HG03378 (cell line): ENCODE measurements around the gene LIN7C.

Experiments
- ATAC-seq: cut with Tn5 transposase; IDR thresholded peaks from one replicate; pipeline ENCODE4 v1.9.1; 2021; ENCODE audit warnings: mild to moderate bottlenecking, moderate library complexity; ENCODE audit not compliant: unreplicated experiment

The LIN7C gene

GRCh38 chr11:27512238-27512637 lies 5.7 kb upstream of the LIN7C start:
- ATAC-seq: no peak

GRCh38 chr11:27509908-27510307 lies 3.3 kb upstream of the LIN7C start:
- no peak for ATAC-seq

- ATAC-seq: no peak
Measured at GRCh38 chr11:27507557-27508322, 1.2 kb upstream of the LIN7C start.

GRCh38 chr11:27505781-27506180 lies 788 bp downstream of the LIN7C start:
- ATAC-seq: peak; percentile 1

GRCh38 chr11:27504205-27504604 lies 2.4 kb downstream of the LIN7C start:
- ATAC-seq: no peak

- ATAC-seq: no peak
Measured at GRCh38 chr11:27501100-27501499, 5.5 kb downstream of the LIN7C start.

- no peak for ATAC-seq
Measured at GRCh38 chr11:27497911-27498310, 8.7 kb downstream of the LIN7C start.

- peak; percentile 74 for ATAC-seq
Measured at GRCh38 chr11:27497284-27497866, 9.2 kb downstream of the LIN7C start.

- no peak for ATAC-seq
Measured at GRCh38 chr11:27496461-27496860, 10.1 kb downstream of the LIN7C start.

- ATAC-seq: no peak
Measured at GRCh38 chr11:27495710-27496300, 10.8 kb downstream of the LIN7C start.

GRCh38 chr11:27489092-27489491 lies 17.5 kb downstream of the LIN7C start:
- ATAC-seq: no peak

GRCh38 chr11:27487706-27488105 lies 18.9 kb downstream of the LIN7C start:
- no peak for ATAC-seq

GRCh38 chr11:27485930-27486773 lies 20.4 kb downstream of the LIN7C start:
- ATAC-seq: peak; percentile 73

GRCh38 chr11:27482793-27483192 lies 23.8 kb downstream of the LIN7C start:
- no peak for ATAC-seq

- no peak for ATAC-seq
Measured at GRCh38 chr11:27481992-27482391, 24.6 kb downstream of the LIN7C start.

- no peak for ATAC-seq
Measured at GRCh38 chr11:27477831-27478230, 28.7 kb downstream of the LIN7C start.

- ATAC-seq: no peak
Measured at GRCh38 chr11:27477243-27477642, 29.3 kb downstream of the LIN7C start.

- no peak for ATAC-seq
Measured at GRCh38 chr11:27475622-27476021, 30.9 kb downstream of the LIN7C start.

- ATAC-seq: no peak
Measured at GRCh38 chr11:27473017-27473406, 33.6 kb downstream of the LIN7C start.

- peak; percentile 86 for ATAC-seq
Measured at GRCh38 chr11:27472398-27473016, 34.1 kb downstream of the LIN7C start, which contains the start of gene LGR4. LGR4 (minus strand) TSS chr11:27472790; CDS start chr11:27472302, 488 bp downstream.
